H9 (cell line): ENCODE measurements around the gene GRIN3B. TPM values are rescaled to one million over a fixed set of nuclear protein-coding genes. Genes with fewer than 3 reads are reported as not detected.

Experiments
- DNase-seq: peaks from one replicate; pipeline ENCODE4 v3.0.0-alpha.2; 2017
- H2AFZ ChIP-seq: one replicate; pipeline ENCODE4 v1.6.1; 2013; ENCODE audit warnings: mild to moderate bottlenecking, low read length, control low read depth, moderate library complexity
- H2AK5ac ChIP-seq: 2 replicates; pipeline ENCODE4 v1.6.1; 2013; ENCODE audit warnings: low read length, control low read depth, mixed read lengths; ENCODE audit not compliant: insufficient read length
- H2BK120ac ChIP-seq: one replicate; pipeline ENCODE4 v1.6.1; 2013; ENCODE audit warnings: low read depth, mild to moderate bottlenecking, low read length, control low read depth, inconsistent platforms; ENCODE audit not compliant: poor library complexity, severe bottlenecking
- H2BK12ac ChIP-seq: 2 replicates; pipeline ENCODE4 v1.6.1; 2013; ENCODE audit warnings: low read length, control low read depth, mixed read lengths, low read depth; ENCODE audit not compliant: insufficient read length
- H2BK15ac ChIP-seq: 2 replicates; pipeline ENCODE4 v1.6.1; 2013; ENCODE audit warnings: low read depth, low read length, control low read depth
- H2BK20ac ChIP-seq: one replicate; pipeline ENCODE4 v1.6.1; 2013; ENCODE audit warnings: low read depth, mild to moderate bottlenecking, low read length, control low read depth, inconsistent platforms; ENCODE audit not compliant: poor library complexity, severe bottlenecking
- H2BK5ac ChIP-seq: 2 replicates; pipeline ENCODE4 v1.6.1; 2013; ENCODE audit warnings: low read length, control low read depth, mixed read lengths; ENCODE audit not compliant: insufficient read length
- H3K14ac ChIP-seq: 2 replicates; pipeline ENCODE4 v1.6.1; 2013; ENCODE audit warnings: low read length, control low read depth; ENCODE audit not compliant: insufficient read depth
- H3K18ac ChIP-seq: 2 replicates; pipeline ENCODE4 v1.6.1; 2013; ENCODE audit warnings: low read depth, mild to moderate bottlenecking, mixed read lengths, low read length, control low read depth; ENCODE audit not compliant: insufficient read length
- H3K23ac ChIP-seq: 2 replicates; pipeline ENCODE4 v1.6.1; 2013; ENCODE audit warnings: low read length, control low read depth, mixed read lengths, low read depth; ENCODE audit not compliant: insufficient read length
- H3K23me2 ChIP-seq: 2 replicates; pipeline ENCODE4 v1.6.1; 2013; ENCODE audit warnings: low read depth, mild to moderate bottlenecking, mixed read lengths, low read length, control low read depth; ENCODE audit not compliant: insufficient read length, poor library complexity, severe bottlenecking
- H3K27ac ChIP-seq: 2 replicates; pipeline ENCODE4 v1.5.1; 2013; ENCODE audit warnings: low read length, control low read depth, mixed read lengths, low read depth; ENCODE audit not compliant: insufficient read length
- H3K27me3 ChIP-seq: 2 replicates; pipeline ENCODE4 v1.6.1; 2013; ENCODE audit warnings: low read length, control low read depth, inconsistent platforms; ENCODE audit not compliant: insufficient read depth
- H3K4ac ChIP-seq: 2 replicates; pipeline ENCODE4 v1.6.1; 2013; ENCODE audit warnings: low read depth, mild to moderate bottlenecking, control low read depth, inconsistent platforms, low read length, moderate library complexity
- H3K4me1 ChIP-seq: 2 replicates; pipeline ENCODE4 v1.6.1; 2013; ENCODE audit warnings: low read length, control low read depth, inconsistent platforms; ENCODE audit not compliant: insufficient read depth
- H3K4me2 ChIP-seq: 2 replicates; pipeline ENCODE4 v1.6.1; 2013; ENCODE audit warnings: low read length, control low read depth, mixed read lengths; ENCODE audit not compliant: insufficient read length, insufficient read depth
- H3K56ac ChIP-seq: 2 replicates; pipeline ENCODE4 v1.6.1; 2013; ENCODE audit warnings: low read depth, mild to moderate bottlenecking, mixed read lengths, low read length, control low read depth; ENCODE audit not compliant: insufficient read length
- H3K79me1 ChIP-seq: 2 replicates; pipeline ENCODE4 v1.6.1; 2013; ENCODE audit warnings: low read depth, mild to moderate bottlenecking, moderate library complexity, low read length, control low read depth, inconsistent platforms; ENCODE audit not compliant: insufficient read depth, poor library complexity, severe bottlenecking
- H3K79me2 ChIP-seq: 2 replicates; pipeline ENCODE4 v1.6.1; 2013; ENCODE audit warnings: low read length, control low read depth, inconsistent platforms; ENCODE audit not compliant: insufficient read depth
- H3K9ac ChIP-seq: 2 replicates; pipeline ENCODE4 v1.6.1; 2013; ENCODE audit warnings: low read length, control low read depth, mixed read lengths; ENCODE audit not compliant: insufficient read length; ENCODE audit errors: extremely low read depth
- H3K9me3 ChIP-seq: one replicate; pipeline ENCODE4 v1.6.1; 2013; ENCODE audit warnings: low read depth, low read length, inconsistent platforms; ENCODE audit not compliant: control insufficient read depth
- H3T11ph ChIP-seq: one replicate; pipeline ENCODE4 v1.6.1; 2013; ENCODE audit warnings: mild to moderate bottlenecking, low read length, control low read depth, inconsistent platforms
- H4K20me1 ChIP-seq: one replicate; pipeline ENCODE4 v1.6.1; 2013; ENCODE audit not compliant: control insufficient read depth, insufficient read length, insufficient read depth
- H4K5ac ChIP-seq: 2 replicates; pipeline ENCODE4 v1.6.1; 2013; ENCODE audit warnings: low read depth, mild to moderate bottlenecking, mixed read lengths, low read length, control low read depth; ENCODE audit not compliant: insufficient read length
- H4K8ac ChIP-seq: replicated peaks from 2 replicates; pipeline ENCODE4 v1.6.1; 2013; ENCODE audit warnings: low read length, control low read depth, mixed read lengths, low read depth; ENCODE audit not compliant: insufficient read length
- H4K91ac ChIP-seq: 2 replicates; pipeline ENCODE4 v1.6.1; 2013; ENCODE audit warnings: low read depth, mild to moderate bottlenecking, moderate library complexity, mixed read lengths, low read length, control low read depth; ENCODE audit not compliant: insufficient read length
- H3K27ac Mint-ChIP-seq, 3 experiments: 2 replicates in 2 of 3; 3 replicates in 1 of 3; pipeline ENCODE4 v1.8.0; 2020 to 2021; ENCODE audit warnings: mixed read lengths in 3 of 3, mild to moderate bottlenecking in 1 of 3, moderate library complexity in 1 of 3
- H3K27me3 Mint-ChIP-seq: 2 replicates; pipeline ENCODE4 v1.8.0; 2021; ENCODE audit warnings: low read depth, mild to moderate bottlenecking, moderate library complexity, mixed read lengths
- H3K36me3 Mint-ChIP-seq, 3 experiments: 2 replicates in 2 of 3; 3 replicates in 1 of 3; pipeline ENCODE4 v1.8.0; 2020 to 2021; ENCODE audit warnings: low read depth in 3 of 3, mixed read lengths in 3 of 3; ENCODE audit not compliant: insufficient read depth in 1 of 3
- H3K4me1 Mint-ChIP-seq, 2 experiments: 2 replicates each; pipeline ENCODE4 v1.8.0; 2020; ENCODE audit warnings: mixed read lengths in 2 of 2
- H3K4me3 Mint-ChIP-seq, 2 experiments: 2 replicates in 1 of 2; 3 replicates in 1 of 2; pipeline ENCODE4 v1.8.0; 2020 to 2021; ENCODE audit warnings: mild to moderate bottlenecking in 2 of 2, mixed read lengths in 2 of 2, moderate library complexity in 1 of 2
- H3K9me3 Mint-ChIP-seq, 2 experiments: 2 replicates in 1 of 2; 3 replicates in 1 of 2; pipeline ENCODE4 v1.8.0; 2020; ENCODE audit warnings: mild to moderate bottlenecking in 2 of 2, mixed read lengths in 2 of 2, moderate library complexity in 1 of 2
- CTCF ChIP-seq: fragments of 200-600 bp; sonication (generic); conservative IDR thresholded peaks from 3 replicates; pipeline ENCODE4 v1.8.0; 2021; ENCODE audit warnings: antibody characterized with exemption, mild to moderate bottlenecking
- WGBS: extraction: QIAGEN DNeasy Blood & Tissue Kit; methylation state at CpG from one replicate; pipeline ENCODE4 v1.1.7; 2013; ENCODE audit warnings: missing lambda C conversion rate, low lambda C conversion rate, mixed read lengths; ENCODE audit not compliant: insufficient read length; ENCODE audit errors: extremely low coverage; 5-methylcytosine and 5-hydroxymethylcytosine counted together
- total RNA-seq: library from RNA; stranded (reverse); gene quantifications from 2 replicates; pipeline ENCODE4 v1.2.1, GENCODE V29; 2021

Gene GRIN3B
- total RNA-seq, 1 experiment from 2014 or later, result 1.0 TPM

- no peak overlapping the region for H3K14ac ChIP-seq
- no peak overlapping the region for H3K56ac ChIP-seq
- H3K23ac ChIP-seq, result no peak overlapping the region
- H3K9me3 ChIP-seq, result no peaks in the 10 kb centered on the region
- peaks cover 3% of the 10 kb centered on the region; the same call in 1 of the 2 replicates for H3K27me3 ChIP-seq
- Mint-ChIP-seq H3K27me3 (peaks cover 32% of the 10 kb centered on the region), H3K9me3 (no peaks in the 10 kb centered on the region; a peak in 1 of 5 replicates), H3K4me3 (no peak overlapping the region), H3K27ac (no peak overlapping the region), H3K4me1 (peaks cover 5 to 15% of the 10 kb centered on the region in 2 experiments), H3K36me3 (peaks cover 0 to 15% (median 14%) of the 10 kb centered on the region in 3 experiments; a peak in 6 of 7 replicates)
- no peak overlapping the region for H4K8ac ChIP-seq
- no peak overlapping the region for H2AFZ ChIP-seq
- TF ChIP-seq CTCF, result no peak
- no peak overlapping the region for H3K18ac ChIP-seq
- H2BK15ac ChIP-seq, result no peak overlapping the region
- no peaks in the 10 kb centered on the region for H3K23me2 ChIP-seq
- H2BK5ac ChIP-seq, result no peak overlapping the region
- no peak overlapping the region for H3K9ac ChIP-seq
- H3K4me2 ChIP-seq, result no peak overlapping the region
- H3K4ac ChIP-seq, result no peak overlapping the region
- no peak overlapping the region for H2BK20ac ChIP-seq
- H3K4me1 ChIP-seq, result no peaks in the 10 kb centered on the region
- H4K20me1 ChIP-seq, result peaks cover 7% of the 10 kb centered on the region
- H4K5ac ChIP-seq, result no peak overlapping the region
- DNase-seq, result no peak
- H3K27ac ChIP-seq, result no peak overlapping the region
- no peak overlapping the region for H2BK120ac ChIP-seq
- WGBS, result no CpG with 5 or more reads among the region's 18 CpGs
- H3T11ph ChIP-seq, result no peak overlapping the region
- H2AK5ac ChIP-seq, result no peak overlapping the region
- H4K91ac ChIP-seq, result no peak overlapping the region
- no peaks in the 10 kb centered on the region for H3K79me2 ChIP-seq
- H3K79me1 ChIP-seq, result no peaks in the 10 kb centered on the region
- no peak overlapping the region for H2BK12ac ChIP-seq
Observed at GRCh38 chr19:994516-994915, 5.7 kb upstream of the GRIN3B start.
